ENCODE data around the gene MARK4.

- TF ChIP-seq CTCF (IDR thresholded peaks at IDR 0.05 in 4 of 5, conservative IDR thresholded peaks at IDR 0.05 in 1 of 5) (no peak), POLR2A (IDR thresholded peaks at IDR 0.05) (no peak)
These were observed 45.3 kb upstream of the MARK4 start for GRCh38 chr19:45205810-45206209.
